ENCODE results near the gene NEDD8.

GRCh38 chr14:24269910-24270536, 37.9 kb upstream of the NEDD8 start:
- TF ChIP-seq CTCF (IDR thresholded peaks at IDR 0.05 in 4 of 5, conservative IDR thresholded peaks at IDR 0.05 in 1 of 5) (no peak), POLR2A (IDR thresholded peaks at IDR 0.05) (no peak)

Data from gastrocnemius medialis (tissue), 4 donors.